Measurements from ENCODE around the gene HSD11B1.

The HSD11B1 gene

DNA sequence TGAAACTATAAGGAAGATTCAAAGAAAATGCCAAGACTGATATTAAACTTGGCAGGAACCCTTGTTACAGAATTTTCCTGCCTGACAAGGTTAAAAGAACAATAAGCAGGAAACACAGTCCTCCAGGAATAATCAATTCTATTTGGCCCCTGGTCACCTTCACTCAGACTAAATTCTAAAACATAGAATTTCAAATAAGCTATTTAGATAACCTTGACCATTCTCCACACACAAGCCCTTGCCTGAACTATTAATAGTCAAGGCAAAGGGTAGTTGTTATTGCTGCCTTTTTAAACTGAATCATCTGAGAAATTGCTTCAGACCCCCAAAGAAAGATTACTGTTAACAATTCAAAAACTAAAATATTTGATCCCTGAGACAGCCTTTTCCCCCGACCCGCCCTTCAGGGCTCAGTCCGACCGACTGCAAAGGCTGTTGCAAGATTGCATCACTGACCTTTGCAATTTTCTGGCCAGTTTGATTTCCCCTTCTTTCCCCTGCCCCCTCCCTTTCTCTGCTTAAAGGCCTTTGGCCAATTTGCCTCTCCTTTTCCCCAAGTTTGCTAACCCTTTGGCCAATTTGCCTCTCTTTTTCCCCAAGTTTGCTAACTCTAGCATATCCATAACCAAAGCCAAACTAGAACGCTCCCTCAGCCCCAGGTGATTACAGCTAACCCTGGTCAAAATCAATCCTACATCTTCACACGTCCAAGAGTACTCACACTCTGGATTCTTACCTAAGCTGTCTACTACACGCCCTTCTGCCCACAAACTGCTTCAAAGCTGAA, 30.8 kb upstream of the HSD11B1 start:
- DNase-seq (ENCODE audit: low spot score in 2 of 2) (no peak), ATAC-seq (replicated peaks; ENCODE audit: extremely low read depth, poor library complexity, severe bottlenecking) (no peak)
- H3K4me1 Mint-ChIP-seq, result peaks cover 27% of the 10 kb centered on the region
- no peaks in the 10 kb centered on the region for H3K9me3 Mint-ChIP-seq
- H3K27me3 Mint-ChIP-seq, result peaks cover 52% of the 10 kb centered on the region
- H3K36me3 Mint-ChIP-seq (ENCODE audit: insufficient read depth), result peaks cover 1% of the 10 kb centered on the region
- H3K4me3 Mint-ChIP-seq, result no peak overlapping the region
- peak overlapping the region; percentile 9 for H3K27ac Mint-ChIP-seq (ENCODE audit: low read depth)

- Mint-ChIP-seq H3K9me3 (no peaks in the 10 kb centered on the region), H3K4me3 (peak within 1 kb of the TSS; percentile 45), H3K4me1 (peaks cover 27% of the 10 kb centered on the region), H3K36me3 (ENCODE audit: insufficient read depth) (peaks cover 3% of the 10 kb centered on the region), H3K27ac (ENCODE audit: low read depth) (peak within 1 kb of the TSS; percentile 9), H3K27me3 (peaks cover 59% of the 10 kb centered on the region)
- peak; percentile 34 for ATAC-seq (replicated peaks; ENCODE audit: extremely low read depth, poor library complexity, severe bottlenecking)
- no peak for DNase-seq (ENCODE audit: low spot score in 2 of 2)
These were observed 29.6 kb upstream of the HSD11B1 start, which contains the start of gene G0S2 for GRCh38 chr1:209674957-209675564. G0S2 (plus strand) TSS chr1:209675412; CDS start chr1:209675685, 273 bp downstream.

DNA sequence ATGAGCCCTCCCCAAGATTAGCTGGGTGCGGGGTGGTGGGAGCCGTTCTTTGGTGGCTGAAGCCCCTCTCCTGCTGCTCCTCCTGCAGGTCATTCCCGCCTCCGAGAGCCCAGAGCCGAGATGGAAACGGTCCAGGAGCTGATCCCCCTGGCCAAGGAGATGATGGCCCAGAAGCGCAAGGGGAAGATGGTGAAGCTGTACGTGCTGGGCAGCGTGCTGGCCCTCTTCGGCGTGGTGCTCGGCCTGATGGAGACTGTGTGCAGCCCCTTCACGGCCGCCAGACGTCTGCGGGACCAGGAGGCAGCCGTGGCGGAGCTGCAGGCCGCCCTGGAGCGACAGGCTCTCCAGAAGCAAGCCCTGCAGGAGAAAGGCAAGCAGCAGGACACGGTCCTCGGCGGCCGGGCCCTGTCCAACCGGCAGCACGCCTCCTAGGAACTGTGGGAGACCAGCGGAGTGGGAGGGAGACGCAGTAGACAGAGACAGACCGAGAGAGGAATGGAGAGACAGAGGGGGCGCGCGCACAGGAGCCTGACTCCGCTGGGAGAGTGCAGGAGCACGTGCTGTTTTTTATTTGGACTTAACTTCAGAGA, 29.0 kb upstream of the HSD11B1 start:
- peaks cover 65% of the 10 kb centered on the region for H3K27me3 Mint-ChIP-seq
- H3K9me3 Mint-ChIP-seq, result no peaks in the 10 kb centered on the region
- H3K4me1 Mint-ChIP-seq, result peaks cover 27% of the 10 kb centered on the region
- peak overlapping the region; percentile 45 for H3K4me3 Mint-ChIP-seq
- no peak for ATAC-seq (replicated peaks; ENCODE audit: extremely low read depth, poor library complexity, severe bottlenecking)
- peaks cover 3% of the 10 kb centered on the region for H3K36me3 Mint-ChIP-seq (ENCODE audit: insufficient read depth)
- no peak for DNase-seq (ENCODE audit: low spot score in 2 of 2)
- H3K27ac Mint-ChIP-seq (ENCODE audit: low read depth), result no peak overlapping the region

DNA sequence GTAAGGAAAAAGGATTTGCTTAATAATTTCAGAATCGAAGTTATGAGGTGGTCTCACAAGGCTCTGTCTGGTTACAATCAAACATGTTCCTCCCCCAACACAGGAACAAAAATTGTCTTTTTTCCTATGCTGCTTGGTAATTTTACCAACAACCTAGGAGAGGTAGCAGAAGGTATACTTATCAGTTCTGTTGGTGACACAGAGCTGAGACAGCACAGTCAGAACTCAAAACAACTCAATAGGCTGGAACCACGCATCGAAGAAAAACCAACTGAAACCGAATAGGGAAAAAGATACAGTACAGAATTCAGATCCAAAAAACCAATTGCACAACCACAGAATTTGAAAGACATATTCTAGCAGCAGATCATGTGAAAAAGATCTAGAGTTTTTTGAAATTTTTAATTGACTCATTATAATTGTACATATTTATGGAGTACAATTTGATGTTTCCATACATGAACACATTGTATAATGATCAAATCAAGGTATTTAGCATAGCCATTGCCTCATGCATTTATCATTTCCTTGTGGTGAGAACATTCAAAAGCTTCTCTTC, 25.6 kb upstream of the HSD11B1 start:
- Mint-ChIP-seq H3K27me3 (peaks cover 72% of the 10 kb centered on the region), H3K27ac (ENCODE audit: low read depth) (no peak overlapping the region), H3K4me1 (peaks cover 17% of the 10 kb centered on the region), H3K9me3 (no peaks in the 10 kb centered on the region), H3K36me3 (ENCODE audit: insufficient read depth) (peaks cover 2% of the 10 kb centered on the region), H3K4me3 (no peak overlapping the region)
- ATAC-seq (replicated peaks; ENCODE audit: extremely low read depth, poor library complexity, severe bottlenecking) (no peak), DNase-seq (ENCODE audit: low spot score in 2 of 2) (no peak)

- ATAC-seq (replicated peaks; ENCODE audit: extremely low read depth, poor library complexity, severe bottlenecking) (peak; percentile 19), DNase-seq (ENCODE audit: low spot score in 2 of 2) (no peak)
- Mint-ChIP-seq H3K27me3 (peaks cover 10% of the 10 kb centered on the region), H3K27ac (ENCODE audit: low read depth) (no peak overlapping the region), H3K9me3 (no peaks in the 10 kb centered on the region), H3K4me3 (peak overlapping the region; percentile 28), H3K4me1 (peaks cover 17% of the 10 kb centered on the region), H3K36me3 (ENCODE audit: insufficient read depth) (no peaks in the 10 kb centered on the region)
These were observed 18.8 kb upstream of the HSD11B1 start for GRCh38 chr1:209685821-209686220.

DNA sequence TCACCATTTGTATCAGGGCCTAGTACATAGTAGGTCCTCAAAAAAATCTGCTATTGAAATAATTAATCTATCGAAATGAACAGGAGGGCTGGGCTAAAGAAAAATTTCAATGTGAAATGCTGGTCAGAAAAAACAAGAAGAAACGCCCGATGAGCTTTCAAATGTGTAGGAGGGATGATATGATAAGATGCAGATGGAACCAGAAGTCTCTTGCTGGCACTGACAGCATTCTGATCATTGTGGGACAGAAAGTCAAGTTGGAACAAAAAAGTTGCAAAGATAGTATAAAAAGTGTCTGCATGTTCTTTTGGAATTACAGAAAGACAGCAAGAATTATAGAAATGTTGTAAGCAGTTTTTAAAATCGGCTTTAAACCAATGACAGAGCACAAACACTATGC, 18.3 kb upstream of the HSD11B1 start:
- no peaks in the 10 kb centered on the region for H3K9me3 Mint-ChIP-seq
- DNase-seq (ENCODE audit: low spot score in 2 of 2), result no peak
- H3K36me3 Mint-ChIP-seq (ENCODE audit: insufficient read depth), result no peaks in the 10 kb centered on the region
- no peak overlapping the region for H3K4me3 Mint-ChIP-seq
- H3K4me1 Mint-ChIP-seq, result peaks cover 17% of the 10 kb centered on the region
- no peak overlapping the region for H3K27ac Mint-ChIP-seq (ENCODE audit: low read depth)
- ATAC-seq (replicated peaks; ENCODE audit: extremely low read depth, poor library complexity, severe bottlenecking), result no peak
- H3K27me3 Mint-ChIP-seq, result peaks cover 4% of the 10 kb centered on the region

- DNase-seq (ENCODE audit: low spot score in 2 of 2) (no peak), ATAC-seq (replicated peaks; ENCODE audit: extremely low read depth, poor library complexity, severe bottlenecking) (no peak)
- H3K4me1 Mint-ChIP-seq, result peaks cover 17% of the 10 kb centered on the region
- peak overlapping the region; percentile 66 for H3K27ac Mint-ChIP-seq (ENCODE audit: low read depth)
- H3K36me3 Mint-ChIP-seq (ENCODE audit: insufficient read depth), result no peaks in the 10 kb centered on the region
- H3K9me3 Mint-ChIP-seq, result no peaks in the 10 kb centered on the region
- H3K4me3 Mint-ChIP-seq, result no peak overlapping the region
- H3K27me3 Mint-ChIP-seq, result no peaks in the 10 kb centered on the region
These were observed 15.9 kb upstream of the HSD11B1 start for GRCh38 chr1:209688746-209689234.

- Mint-ChIP-seq H3K4me3 (no peak overlapping the region), H3K9me3 (no peaks in the 10 kb centered on the region), H3K27me3 (no peaks in the 10 kb centered on the region), H3K27ac (ENCODE audit: low read depth) (no peak overlapping the region), H3K4me1 (peaks cover 17% of the 10 kb centered on the region), H3K36me3 (ENCODE audit: insufficient read depth) (no peaks in the 10 kb centered on the region)
- DNase-seq (ENCODE audit: low spot score in 2 of 2) (no peak), ATAC-seq (replicated peaks; ENCODE audit: extremely low read depth, poor library complexity, severe bottlenecking) (no peak)
These were observed 15.2 kb upstream of the HSD11B1 start for GRCh38 chr1:209689477-209689876.

DNA sequence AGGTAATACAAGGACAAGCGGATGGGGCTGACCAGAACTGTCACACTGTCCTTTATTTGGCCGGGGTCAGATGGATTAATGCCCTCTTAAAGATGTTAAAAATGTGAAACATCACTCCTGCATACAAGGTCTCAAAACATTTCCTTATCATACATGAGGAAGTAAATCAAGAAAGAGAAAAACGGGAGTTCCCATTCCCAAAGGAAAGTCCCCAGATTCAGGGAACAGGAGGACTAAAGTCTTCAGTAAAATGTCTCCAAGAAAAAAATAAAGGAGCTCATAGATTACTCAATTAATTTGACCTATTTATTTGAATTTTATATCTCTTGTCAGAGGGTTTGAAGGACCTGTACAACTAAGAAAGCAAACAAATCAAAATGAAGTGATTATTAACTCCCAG, 13.4 kb upstream of the HSD11B1 start:
- H3K36me3 Mint-ChIP-seq (ENCODE audit: insufficient read depth), result no peaks in the 10 kb centered on the region
- ATAC-seq (replicated peaks; ENCODE audit: extremely low read depth, poor library complexity, severe bottlenecking) (no peak), DNase-seq (ENCODE audit: low spot score in 2 of 2) (no peak)
- peak overlapping the region; percentile 38 for H3K27ac Mint-ChIP-seq (ENCODE audit: low read depth)
- no peak overlapping the region for H3K4me3 Mint-ChIP-seq
- H3K27me3 Mint-ChIP-seq, result no peaks in the 10 kb centered on the region
- H3K9me3 Mint-ChIP-seq, result no peaks in the 10 kb centered on the region
- peaks cover 4% of the 10 kb centered on the region for H3K4me1 Mint-ChIP-seq

GRCh38 chr1:209692296-209692695, 12.3 kb upstream of the HSD11B1 start:
- ATAC-seq (replicated peaks; ENCODE audit: extremely low read depth, poor library complexity, severe bottlenecking) (no peak), DNase-seq (ENCODE audit: low spot score in 2 of 2) (no peak)
- no peaks in the 10 kb centered on the region for H3K36me3 Mint-ChIP-seq (ENCODE audit: insufficient read depth)
- H3K27ac Mint-ChIP-seq (ENCODE audit: low read depth), result no peak overlapping the region
- no peaks in the 10 kb centered on the region for H3K9me3 Mint-ChIP-seq
- peaks cover 3% of the 10 kb centered on the region for H3K4me1 Mint-ChIP-seq
- H3K4me3 Mint-ChIP-seq, result no peak overlapping the region
- H3K27me3 Mint-ChIP-seq, result no peaks in the 10 kb centered on the region

GRCh38 chr1:209692745-209693504, 11.7 kb upstream of the HSD11B1 start:
- peaks cover 5% of the 10 kb centered on the region for H3K4me1 Mint-ChIP-seq
- ATAC-seq (replicated peaks; ENCODE audit: extremely low read depth, poor library complexity, severe bottlenecking), result no peak
- no peaks in the 10 kb centered on the region for H3K27me3 Mint-ChIP-seq

DNA sequence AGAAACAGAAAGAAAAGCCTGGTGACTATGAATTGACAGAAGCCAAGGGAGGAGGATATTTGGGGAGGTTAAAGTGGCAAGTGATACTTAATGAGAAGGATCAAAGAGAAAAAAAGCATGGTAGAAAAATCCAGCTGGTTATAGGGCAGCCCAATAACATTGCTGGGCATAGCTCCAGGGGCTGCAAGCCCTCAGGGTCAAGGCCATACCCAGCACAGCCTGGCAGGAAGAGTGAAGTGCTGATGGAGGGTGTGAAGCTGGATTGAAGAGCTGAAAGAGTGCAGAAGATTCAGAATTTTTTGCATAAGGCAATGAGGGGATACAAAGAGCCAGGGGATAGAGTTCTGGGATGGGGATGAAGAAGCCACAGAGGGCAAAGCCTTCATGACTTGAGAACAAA, 8.0 kb upstream of the HSD11B1 start:
- Mint-ChIP-seq H3K9me3 (no peaks in the 10 kb centered on the region), H3K4me3 (no peak overlapping the region), H3K4me1 (peaks cover 5% of the 10 kb centered on the region), H3K27ac (ENCODE audit: low read depth) (no peak overlapping the region), H3K36me3 (ENCODE audit: insufficient read depth) (no peaks in the 10 kb centered on the region), H3K27me3 (no peaks in the 10 kb centered on the region)
- DNase-seq (ENCODE audit: low spot score in 2 of 2), result no peak
- no peak for ATAC-seq (replicated peaks; ENCODE audit: extremely low read depth, poor library complexity, severe bottlenecking)

More at GRCh38 chr1:209692745-209693504, 11.7 kb upstream of the HSD11B1 start:
- H3K27ac Mint-ChIP-seq (ENCODE audit: low read depth), result no peak overlapping the region
- H3K36me3 Mint-ChIP-seq (ENCODE audit: insufficient read depth), result no peaks in the 10 kb centered on the region
- DNase-seq (ENCODE audit: low spot score in 2 of 2), result peak in 1 of 2 donors; percentile 32
- no peaks in the 10 kb centered on the region for H3K9me3 Mint-ChIP-seq
- H3K4me3 Mint-ChIP-seq, result no peak overlapping the region
